Neural progenitor cell (in vitro differentiated cells): Measurements from ENCODE around the gene PTOV1. TPM values are rescaled to one million over a fixed set of nuclear protein-coding genes. Genes with fewer than 3 reads are reported as not detected.

ENCODE experiments used
- DNase-seq: peaks from one replicate; pipeline ENCODE4 v3.0.0-alpha.2; 2016; ENCODE audit warnings: low spot score
- H2AFZ ChIP-seq: fragments of 200-600 bp; sonication (generic); replicated peaks from 2 replicates; pipeline ENCODE4 v1.6.1; 2016; ENCODE audit warnings: antibody characterized with exemption
- H3F3A ChIP-seq: fragments of 200-600 bp; sonication (generic); 2 replicates; pipeline ENCODE4 v1.6.1; 2016; ENCODE audit warnings: antibody characterized with exemption, low read depth
- H3K27ac ChIP-seq: fragments of 200-600 bp; sonication (generic); 2 replicates; pipeline ENCODE4 v1.5.1; 2016; ENCODE audit warnings: mild to moderate bottlenecking
- H3K27me3 ChIP-seq: fragments of 200-600 bp; sonication (generic); 2 replicates; pipeline ENCODE4 v1.6.1; 2016; ENCODE audit warnings: mild to moderate bottlenecking, moderate library complexity
- H3K36me3 ChIP-seq: fragments of 200-600 bp; sonication (generic); 2 replicates; pipeline ENCODE4 v1.5.1; 2016
- H3K4me1 ChIP-seq: fragments of 200-600 bp; sonication (generic); 2 replicates; pipeline ENCODE4 v1.6.1; 2016; ENCODE audit warnings: mixed run types
- H3K4me2 ChIP-seq: fragments of 200-600 bp; sonication (generic); 2 replicates; pipeline ENCODE4 v1.6.1; 2016
- H3K4me3 ChIP-seq: fragments of 200-600 bp; sonication (generic); 2 replicates; pipeline ENCODE4 v1.5.1; 2016
- H3K79me2 ChIP-seq: fragments of 200-600 bp; sonication (generic); 2 replicates; pipeline ENCODE4 v1.6.1; 2016; ENCODE audit warnings: low read depth
- H3K9ac ChIP-seq: fragments of 200-600 bp; sonication (generic); 2 replicates; pipeline ENCODE4 v1.6.1; 2016
- H3K9me3 ChIP-seq: fragments of 200-600 bp; sonication (generic); 2 replicates; pipeline ENCODE4 v1.5.1; 2016; ENCODE audit warnings: low read depth
- H4K20me1 ChIP-seq: fragments of 200-600 bp; sonication (generic); 2 replicates; pipeline ENCODE4 v1.6.1; 2016; ENCODE audit warnings: low read depth
- H3K27ac Mint-ChIP-seq: 3 replicates; pipeline ENCODE4 v1.8.0; 2021; ENCODE audit warnings: mixed read lengths
- H3K27me3 Mint-ChIP-seq: 2 replicates; pipeline ENCODE4 v1.8.0; 2022; ENCODE audit warnings: low read depth, mild to moderate bottlenecking, inconsistent platforms, moderate library complexity, mixed read lengths; ENCODE audit not compliant: insufficient read depth
- H3K36me3 Mint-ChIP-seq: 3 replicates; pipeline ENCODE4 v1.8.0; 2021; ENCODE audit warnings: mixed read lengths
- H3K4me1 Mint-ChIP-seq: 3 replicates; pipeline ENCODE4 v1.8.0; 2021; ENCODE audit warnings: mixed read lengths
- H3K4me3 Mint-ChIP-seq: 3 replicates; pipeline ENCODE4 v1.8.0; 2021; ENCODE audit warnings: mild to moderate bottlenecking, moderate library complexity, mixed read lengths
- H3K9me3 Mint-ChIP-seq: 3 replicates; pipeline ENCODE4 v1.8.0; 2020; ENCODE audit warnings: mixed read lengths
- CTCF ChIP-seq: fragments of 200-600 bp; sonication (generic); IDR thresholded peaks from 2 replicates; pipeline ENCODE4 v1.5.1; 2017; ENCODE audit warnings: antibody characterized with exemption, mild to moderate bottlenecking
- EZH2 ChIP-seq: fragments of 200-600 bp; sonication (generic); IDR thresholded peaks from 2 replicates; pipeline ENCODE4 v1.6.1; 2017; ENCODE audit warnings: antibody characterized with exemption, mild to moderate bottlenecking, moderate library complexity
- EZH2phosphoT487 ChIP-seq: fragments of 200-600 bp; sonication (generic); IDR thresholded peaks from 2 replicates; pipeline ENCODE4 v1.6.1; 2017; ENCODE audit warnings: antibody characterized with exemption
- total RNA-seq: library from RNA; depleted of rRNA; stranded (reverse); fragments of >200 nt; gene quantifications from 2 replicates; pipeline ENCODE4 v1.2.3, GENCODE V29; 2015; ENCODE audit warnings: low replicate concordance

PTOV1 gene
- total RNA-seq, 1 donor from 2014 or later: 63.5 TPM

- no peak overlapping the region for H3K4me3 Mint-ChIP-seq
- no peak for TF ChIP-seq EZH2
- TF ChIP-seq EZH2phosphoT487: no peak
- TF ChIP-seq CTCF: no peak
Measured at GRCh38 chr19:49824662-49825061, 26.3 kb upstream of the PTOV1 start.

DNA sequence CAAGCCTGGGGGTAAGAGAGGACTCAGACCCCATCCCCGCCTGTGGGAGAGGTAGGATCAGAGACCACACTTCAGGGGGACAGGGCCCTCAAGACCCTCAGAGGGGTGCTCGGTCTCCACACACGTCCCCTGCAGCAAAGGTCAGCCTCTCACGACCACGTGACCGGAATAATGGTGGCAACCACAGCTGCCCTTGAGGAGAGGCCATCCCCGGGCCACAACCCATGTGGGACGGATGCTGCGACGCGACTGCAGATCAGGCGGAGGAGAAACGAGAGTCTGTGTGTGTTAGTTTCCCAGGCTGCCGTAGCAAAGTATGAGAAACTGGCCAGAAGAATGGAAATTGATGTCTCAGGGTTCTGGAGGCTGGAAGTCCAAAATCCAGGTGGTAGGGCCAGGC, 23.9 kb upstream of the PTOV1 start:
- DNase-seq: no peak
- TF ChIP-seq EZH2phosphoT487 (no peak), CTCF (no peak), EZH2 (no peak)
- Mint-ChIP-seq H3K27ac (no peak overlapping the region), H3K27me3 (peaks cover 2% of the 10 kb centered on the region), H3K36me3 (peaks cover 20% of the 10 kb centered on the region), H3K4me3 (no peak overlapping the region), H3K4me1 (no peaks in the 10 kb centered on the region), H3K9me3 (no peaks in the 10 kb centered on the region)
- no peaks in the 10 kb centered on the region for H3K36me3 ChIP-seq
- H3F3A ChIP-seq: no peaks in the 10 kb centered on the region
- peaks cover 38% of the 10 kb centered on the region for H4K20me1 ChIP-seq
- H3K27ac ChIP-seq: no peak overlapping the region
- peaks cover 32% of the 10 kb centered on the region for H3K79me2 ChIP-seq
- no peaks in the 10 kb centered on the region for H3K9me3 ChIP-seq
- H3K4me3 ChIP-seq: no peak overlapping the region
- H3K4me2 ChIP-seq: no peak overlapping the region
- no peaks in the 10 kb centered on the region for H3K4me1 ChIP-seq
- H3K27me3 ChIP-seq: no peaks in the 10 kb centered on the region
- no peak overlapping the region for H2AFZ ChIP-seq
- no peak overlapping the region for H3K9ac ChIP-seq

More at GRCh38 chr19:49824662-49825061, 26.3 kb upstream of the PTOV1 start:
- H3K27me3 ChIP-seq: no peaks in the 10 kb centered on the region
- H3K36me3 ChIP-seq: no peaks in the 10 kb centered on the region
- H3K79me2 ChIP-seq: peaks cover 54% of the 10 kb centered on the region
- no peak overlapping the region for H2AFZ ChIP-seq
- no peak overlapping the region for H3K4me3 ChIP-seq
- Mint-ChIP-seq H3K27me3 (no peaks in the 10 kb centered on the region), H3K36me3 (peaks cover 21% of the 10 kb centered on the region), H3K27ac (no peak overlapping the region), H3K4me1 (peaks cover 11% of the 10 kb centered on the region), H3K9me3 (no peaks in the 10 kb centered on the region)
- H3K4me2 ChIP-seq: no peak overlapping the region
- peaks cover 38% of the 10 kb centered on the region for H4K20me1 ChIP-seq
- no peak overlapping the region for H3K9ac ChIP-seq
- DNase-seq: no peak
- H3F3A ChIP-seq: no peaks in the 10 kb centered on the region
- H3K9me3 ChIP-seq: no peaks in the 10 kb centered on the region
- H3K27ac ChIP-seq: no peak overlapping the region
- H3K4me1 ChIP-seq: no peaks in the 10 kb centered on the region

DNA sequence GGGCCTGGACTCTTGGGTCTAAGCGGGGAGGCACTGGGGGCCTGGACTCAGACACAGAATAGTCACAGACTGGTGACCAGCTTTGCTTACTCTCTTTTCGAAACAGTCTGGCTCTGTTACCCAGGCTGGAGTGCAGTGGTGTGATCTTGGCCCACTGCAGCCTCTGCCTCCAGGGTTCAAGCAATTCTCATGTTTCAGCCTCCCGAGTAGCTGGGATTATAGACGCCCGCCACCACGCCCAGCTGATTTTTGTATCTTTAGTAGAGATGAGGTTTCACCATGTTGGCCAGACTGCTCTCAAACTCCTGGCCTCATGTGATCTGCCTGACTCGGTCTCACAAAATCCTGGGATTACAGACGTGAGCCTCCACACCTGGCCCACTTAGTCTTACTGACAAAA, 21.8 kb upstream of the PTOV1 start:
- no peaks in the 10 kb centered on the region for H3K4me1 Mint-ChIP-seq
- Histone ChIP-seq H3K27me3 (no peaks in the 10 kb centered on the region), H3K27ac (no peak overlapping the region), H3K9me3 (no peaks in the 10 kb centered on the region), H3K36me3 (no peaks in the 10 kb centered on the region), H3K4me3 (no peak overlapping the region), H3K79me2 (peaks cover 14% of the 10 kb centered on the region), H3K4me2 (no peak overlapping the region), H4K20me1 (peaks cover 34% of the 10 kb centered on the region), H3K4me1 (no peaks in the 10 kb centered on the region), H3F3A (no peaks in the 10 kb centered on the region), H2AFZ (no peak overlapping the region), H3K9ac (no peak overlapping the region)
- H3K4me3 Mint-ChIP-seq: no peak overlapping the region
- H3K36me3 Mint-ChIP-seq: peaks cover 22% of the 10 kb centered on the region
- peaks cover 4% of the 10 kb centered on the region for H3K27me3 Mint-ChIP-seq
- H3K9me3 Mint-ChIP-seq: no peaks in the 10 kb centered on the region
- TF ChIP-seq CTCF (no peak), EZH2phosphoT487 (no peak), EZH2 (no peak)
- no peak for DNase-seq
- H3K27ac Mint-ChIP-seq: no peak overlapping the region
